ENCODE results near the gene DDX59. TPM values are rescaled to one million over a fixed set of nuclear protein-coding genes. Genes with fewer than 3 reads are reported as not detected.

The DDX59 gene
- total RNA-seq, 1 donor from 2014 or later, result 14.0 TPM

Other genes with a start within 250 kb of the DDX59 start
- gene KIF14, start 49.2 kb downstream of the DDX59 start, total RNA-seq, result 11.5 and 11.6 TPM in 2 replicates
- gene CAMSAP2, start 69.0 kb upstream of the DDX59 start, total RNA-seq, result 1.4 and 2.5 TPM in 2 replicates
- not detected in 2 replicates for gene GPR25, start 203.1 kb upstream of the DDX59 start, total RNA-seq
- gene INAVA, start 225.0 kb upstream of the DDX59 start, total RNA-seq, result not detected in 2 replicates